SK-N-MC (cell line): ENCODE results near the gene SLC9A7.

Experiments used
- DNase-seq: peaks from one replicate; pipeline ENCODE4 v3.0.0-alpha.2; 2011; ENCODE audit warnings: low read depth, low spot score
- H3K27ac ChIP-seq: fragments of 200-600 bp; sonication (generic); 2 replicates; pipeline ENCODE4 v1.5.1; 2016; ENCODE audit warnings: mixed run types
- H3K36me3 ChIP-seq: fragments of 200-600 bp; sonication (generic); 2 replicates; pipeline ENCODE4 v1.6.1; 2017; ENCODE audit warnings: antibody characterized with exemption, low read length, mixed read lengths; ENCODE audit not compliant: insufficient read depth
- H3K4me3 ChIP-seq: fragments of 200-600 bp; sonication (generic); 2 replicates; pipeline ENCODE4 v1.5.1; 2016
- H3K9ac ChIP-seq: fragments of 200-600 bp; sonication (generic); 2 replicates; pipeline ENCODE4 v1.8.0; 2017; ENCODE audit warnings: mixed run types, mixed read lengths; ENCODE audit not compliant: insufficient read length
- H3K9me3 ChIP-seq: fragments of 200-600 bp; sonication (generic); 2 replicates; pipeline ENCODE4 v1.6.1; 2017; ENCODE audit warnings: low read depth, mild to moderate bottlenecking, antibody characterized with exemption, low read length, moderate library complexity, mixed read lengths
- EZH2 ChIP-seq: fragments of 200-600 bp; sonication (generic); IDR thresholded peaks from one replicate; pipeline ENCODE4 v1.6.1; 2017; ENCODE audit warnings: antibody characterized with exemption
- FOXP2 ChIP-seq: optimal IDR thresholded peaks from 2 replicates; pipeline ENCODE3; 2011; ENCODE audit warnings: mild to moderate bottlenecking, moderate library complexity; ENCODE audit not compliant: insufficient read depth; ENCODE audit errors: extremely low read length, control extremely low read depth
- POLR2AphosphoS5 ChIP-seq: IDR thresholded peaks from 2 replicates; pipeline ENCODE4 v1.6.1; 2012; ENCODE audit warnings: mild to moderate bottlenecking, low read depth, low read length, borderline replicate concordance

The SLC9A7 gene

GRCh38 chrX:46703980-46704379 is 54.9 kb downstream of the SLC9A7 start:
- Histone ChIP-seq H3K4me3 (no peak overlapping the region), H3K27ac (no peak overlapping the region), H3K9me3 (no peaks in the 10 kb centered on the region), H3K36me3 (no peaks in the 10 kb centered on the region), H3K9ac (no peak overlapping the region)
- no peak for TF ChIP-seq FOXP2
- no peak for TF ChIP-seq POLR2AphosphoS5
- TF ChIP-seq EZH2, result no peak
- no peak for DNase-seq

- H3K27ac ChIP-seq, result no peak overlapping the region
- no peaks in the 10 kb centered on the region for H3K36me3 ChIP-seq
- H3K9ac ChIP-seq, result no peak overlapping the region
- no peaks in the 10 kb centered on the region for H3K9me3 ChIP-seq
- no peak overlapping the region for H3K4me3 ChIP-seq
- no peak for TF ChIP-seq FOXP2
- TF ChIP-seq EZH2, result no peak
- no peak for TF ChIP-seq POLR2AphosphoS5
- DNase-seq, result no peak
Measured at GRCh38 chrX:46698691-46699090, 60.2 kb downstream of the SLC9A7 start.

GRCh38 chrX:46695491-46695890 is 63.4 kb downstream of the SLC9A7 start:
- H3K36me3 ChIP-seq, result no peaks in the 10 kb centered on the region
- H3K9ac ChIP-seq, result no peak overlapping the region
- no peak for DNase-seq
- H3K27ac ChIP-seq, result no peak overlapping the region
- H3K9me3 ChIP-seq, result no peaks in the 10 kb centered on the region
- no peak for TF ChIP-seq EZH2
- no peak for TF ChIP-seq POLR2AphosphoS5
- no peak for TF ChIP-seq FOXP2
- no peak overlapping the region for H3K4me3 ChIP-seq

GRCh38 chrX:46694549-46694948 is 64.4 kb downstream of the SLC9A7 start:
- DNase-seq, result no peak
- Histone ChIP-seq H3K4me3 (no peak overlapping the region), H3K36me3 (no peaks in the 10 kb centered on the region), H3K9ac (no peak overlapping the region), H3K27ac (no peak overlapping the region), H3K9me3 (no peaks in the 10 kb centered on the region)
- no peak for TF ChIP-seq POLR2AphosphoS5
- TF ChIP-seq FOXP2, result no peak

GRCh38 chrX:46693149-46693548 is 65.8 kb downstream of the SLC9A7 start:
- no peak for TF ChIP-seq FOXP2
- no peak for TF ChIP-seq EZH2
- TF ChIP-seq POLR2AphosphoS5, result no peak
- Histone ChIP-seq H3K9me3 (no peaks in the 10 kb centered on the region), H3K9ac (no peak overlapping the region), H3K36me3 (no peaks in the 10 kb centered on the region), H3K4me3 (no peak overlapping the region), H3K27ac (no peak overlapping the region)
- no peak for DNase-seq

GRCh38 chrX:46690818-46691217 is 68.1 kb downstream of the SLC9A7 start:
- H3K36me3 ChIP-seq, result no peaks in the 10 kb centered on the region
- H3K9ac ChIP-seq, result no peak overlapping the region
- TF ChIP-seq FOXP2 (no peak), EZH2 (no peak)
- no peak overlapping the region for H3K4me3 ChIP-seq
- H3K9me3 ChIP-seq, result no peaks in the 10 kb centered on the region
- no peak overlapping the region for H3K27ac ChIP-seq
- no peak for DNase-seq

- no peak overlapping the region for H3K27ac ChIP-seq
- no peak for TF ChIP-seq POLR2AphosphoS5
- TF ChIP-seq EZH2, result no peak
- TF ChIP-seq FOXP2, result no peak
- no peaks in the 10 kb centered on the region for H3K9me3 ChIP-seq
- no peak for DNase-seq
- no peak overlapping the region for H3K4me3 ChIP-seq
- no peaks in the 10 kb centered on the region for H3K36me3 ChIP-seq
- no peak overlapping the region for H3K9ac ChIP-seq
Measured at GRCh38 chrX:46687619-46688018, 71.3 kb downstream of the SLC9A7 start.

GRCh38 chrX:46686003-46686645 is 72.8 kb downstream of the SLC9A7 start:
- H3K36me3 ChIP-seq, result no peaks in the 10 kb centered on the region
- no peak for DNase-seq
- no peaks in the 10 kb centered on the region for H3K9me3 ChIP-seq
- TF ChIP-seq FOXP2 (no peak), EZH2 (no peak), POLR2AphosphoS5 (no peak)
- H3K4me3 ChIP-seq, result no peak overlapping the region
- H3K27ac ChIP-seq, result no peak overlapping the region
- no peak overlapping the region for H3K9ac ChIP-seq

GRCh38 chrX:46683048-46683447 is 75.9 kb downstream of the SLC9A7 start:
- TF ChIP-seq POLR2AphosphoS5 (no peak), FOXP2 (no peak), EZH2 (no peak)
- H3K36me3 ChIP-seq, result no peaks in the 10 kb centered on the region
- no peaks in the 10 kb centered on the region for H3K9me3 ChIP-seq
- H3K27ac ChIP-seq, result no peak overlapping the region
- no peak overlapping the region for H3K9ac ChIP-seq
- no peak overlapping the region for H3K4me3 ChIP-seq
- DNase-seq, result no peak
